Astrocyte (in vitro differentiated cells and primary cell): ENCODE results near the gene RPP25L. TPM values are rescaled to one million over a fixed set of nuclear protein-coding genes. Genes with fewer than 3 reads are reported as not detected.
A peak's percentile ranks its signal among the peaks of the same experiment; 100 is the strongest.

Experiments
- DNase-seq: peaks from one replicate; pipeline ENCODE4 v3.0.0-alpha.2; 2010; ENCODE audit warnings: low read depth
- FAIRE-seq: peaks from 2 replicates; lab custom pipeline; 2011; peaks lifted over from hg19 to GRCh38; lab: Jason Lieb, UNC
- H2AFZ ChIP-seq: 2 replicates; pipeline ENCODE4 v1.6.0; 2012; ENCODE audit warnings: low read depth, low read length, inconsistent platforms
- H3K27ac ChIP-seq: 2 replicates; pipeline ENCODE4 v1.5.1; 2011; ENCODE audit warnings: low read depth, low read length, inconsistent platforms
- H3K27me3 ChIP-seq: 2 replicates; pipeline ENCODE4 v1.6.0; 2011; ENCODE audit warnings: low read length, inconsistent platforms; ENCODE audit not compliant: insufficient read depth
- H3K36me3 ChIP-seq: 2 replicates; pipeline ENCODE4 v1.5.1; 2011; ENCODE audit warnings: low read length, inconsistent platforms; ENCODE audit not compliant: insufficient read depth
- H3K4me1 ChIP-seq: 2 replicates; pipeline ENCODE4 v1.5.1; 2011; ENCODE audit warnings: low read length, inconsistent platforms; ENCODE audit not compliant: insufficient read depth
- H3K4me2 ChIP-seq: 2 replicates; pipeline ENCODE4 v1.6.0; 2012; ENCODE audit warnings: low read length, inconsistent platforms
- H3K4me3 ChIP-seq: 2 replicates; pipeline ENCODE4 v1.5.1; 2011; ENCODE audit warnings: low read depth, mild to moderate bottlenecking, low read length, inconsistent platforms; ENCODE audit not compliant: insufficient read depth
- H3K79me2 ChIP-seq: 2 replicates; pipeline ENCODE4 v1.6.0; 2012; ENCODE audit warnings: mild to moderate bottlenecking, low read length, inconsistent platforms; ENCODE audit not compliant: insufficient read depth
- H3K9ac ChIP-seq: 2 replicates; pipeline ENCODE4 v1.6.0; 2012; ENCODE audit warnings: mild to moderate bottlenecking, low read length, inconsistent platforms
- H3K9me3 ChIP-seq: 2 replicates; pipeline ENCODE4 v1.5.1; 2012; ENCODE audit warnings: low read depth, mild to moderate bottlenecking, low read length, inconsistent platforms; ENCODE audit not compliant: insufficient read depth
- H4K20me1 ChIP-seq: 2 replicates; pipeline ENCODE4 v1.6.0; 2012; ENCODE audit warnings: low read length, inconsistent platforms; ENCODE audit not compliant: insufficient read depth
- H3K27ac Mint-ChIP-seq: one replicate; pipeline ENCODE4 v1.8.0; 2021; ENCODE audit warnings: mild to moderate bottlenecking, mixed read lengths; ENCODE audit not compliant: unreplicated experiment
- H3K27me3 Mint-ChIP-seq: one replicate; pipeline ENCODE4 v1.8.0; 2021; ENCODE audit warnings: low read depth, mixed read lengths; ENCODE audit not compliant: unreplicated experiment
- H3K36me3 Mint-ChIP-seq: one replicate; pipeline ENCODE4 v1.8.0; 2021; ENCODE audit warnings: low read depth, mixed read lengths; ENCODE audit not compliant: unreplicated experiment
- H3K4me1 Mint-ChIP-seq: one replicate; pipeline ENCODE4 v1.8.0; 2021; ENCODE audit warnings: low read depth, mixed read lengths; ENCODE audit not compliant: unreplicated experiment
- H3K4me3 Mint-ChIP-seq: one replicate; pipeline ENCODE4 v1.8.0; 2021; ENCODE audit warnings: mild to moderate bottlenecking, moderate library complexity, mixed read lengths; ENCODE audit not compliant: unreplicated experiment
- H3K9me3 Mint-ChIP-seq: one replicate; pipeline ENCODE4 v1.8.0; 2021; ENCODE audit warnings: mild to moderate bottlenecking, mixed read lengths; ENCODE audit not compliant: unreplicated experiment
- EZH2 ChIP-seq: IDR thresholded peaks from 2 replicates; pipeline ENCODE4 v1.6.1; 2012; ENCODE audit warnings: mild to moderate bottlenecking, low read length, inconsistent platforms; ENCODE audit not compliant: insufficient read depth
- total RNA-seq: library from RNA; stranded (reverse); gene quantifications from 2 replicates; pipeline ENCODE4 v1.2.1, GENCODE V29; 2021
- TF ChIP-seq, protein P1 (sequence below): IDR thresholded peaks from 2 replicates; pipeline ENCODE4 v1.5.1; 2011; ENCODE audit warnings: low read depth, mild to moderate bottlenecking, inconsistent platforms, low read length, moderate library complexity; ENCODE audit not compliant: insufficient read depth

RPP25L gene
- total RNA-seq, 1 donor from 2014 or later = 13.9 TPM

DNA sequence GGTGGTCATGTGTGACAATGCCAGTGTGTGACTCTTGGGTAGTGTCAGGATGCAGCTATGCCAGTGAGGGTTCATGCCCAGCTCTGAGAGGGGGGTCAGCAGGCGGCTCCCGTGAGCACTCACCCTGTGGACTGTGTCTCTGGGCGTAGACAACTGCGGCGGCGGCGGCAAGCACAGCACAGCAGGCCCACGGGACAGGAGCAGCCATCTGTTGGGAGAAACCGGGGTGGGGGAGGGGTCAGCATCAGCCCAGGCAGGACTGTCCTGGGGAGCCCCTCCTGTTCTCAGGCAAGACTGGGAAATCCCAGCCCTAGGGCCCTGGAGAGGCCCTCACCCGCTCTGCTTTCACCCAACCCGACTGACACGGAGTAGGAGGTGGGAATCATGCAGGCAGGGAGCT lies 43.1 kb downstream of the RPP25L start:
- H3K27me3 Mint-ChIP-seq = peaks cover 53% of the 10 kb centered on the region
- no peak for DNase-seq
- H3K9me3 Mint-ChIP-seq = peaks cover 4% of the 10 kb centered on the region
- H3K4me2 ChIP-seq = no peak overlapping the region
- no peaks in the 10 kb centered on the region for H3K79me2 ChIP-seq
- no peaks in the 10 kb centered on the region for H3K4me1 ChIP-seq
- peaks cover 17% of the 10 kb centered on the region for H3K36me3 Mint-ChIP-seq
- H2AFZ ChIP-seq = no peak overlapping the region
- H3K9ac ChIP-seq = no peak overlapping the region
- no peaks in the 10 kb centered on the region for H3K9me3 ChIP-seq
- no peak overlapping the region for H3K4me3 Mint-ChIP-seq
- TF ChIP-seq EZH2 = no peak
- TF ChIP-seq, protein P1, sequence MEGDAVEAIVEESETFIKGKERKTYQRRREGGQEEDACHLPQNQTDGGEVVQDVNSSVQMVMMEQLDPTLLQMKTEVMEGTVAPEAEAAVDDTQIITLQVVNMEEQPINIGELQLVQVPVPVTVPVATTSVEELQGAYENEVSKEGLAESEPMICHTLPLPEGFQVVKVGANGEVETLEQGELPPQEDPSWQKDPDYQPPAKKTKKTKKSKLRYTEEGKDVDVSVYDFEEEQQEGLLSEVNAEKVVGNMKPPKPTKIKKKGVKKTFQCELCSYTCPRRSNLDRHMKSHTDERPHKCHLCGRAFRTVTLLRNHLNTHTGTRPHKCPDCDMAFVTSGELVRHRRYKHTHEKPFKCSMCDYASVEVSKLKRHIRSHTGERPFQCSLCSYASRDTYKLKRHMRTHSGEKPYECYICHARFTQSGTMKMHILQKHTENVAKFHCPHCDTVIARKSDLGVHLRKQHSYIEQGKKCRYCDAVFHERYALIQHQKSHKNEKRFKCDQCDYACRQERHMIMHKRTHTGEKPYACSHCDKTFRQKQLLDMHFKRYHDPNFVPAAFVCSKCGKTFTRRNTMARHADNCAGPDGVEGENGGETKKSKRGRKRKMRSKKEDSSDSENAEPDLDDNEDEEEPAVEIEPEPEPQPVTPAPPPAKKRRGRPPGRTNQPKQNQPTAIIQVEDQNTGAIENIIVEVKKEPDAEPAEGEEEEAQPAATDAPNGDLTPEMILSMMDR = no peak
- no peak overlapping the region for H3K27ac ChIP-seq
- no peak overlapping the region for H3K27ac Mint-ChIP-seq
- H3K36me3 ChIP-seq = no peaks in the 10 kb centered on the region
- no peaks in the 10 kb centered on the region for H4K20me1 ChIP-seq
- peaks cover 18% of the 10 kb centered on the region for H3K4me1 Mint-ChIP-seq
- peaks cover 32% of the 10 kb centered on the region for H3K27me3 ChIP-seq
- no peak for FAIRE-seq
- no peak overlapping the region for H3K4me3 ChIP-seq

DNA sequence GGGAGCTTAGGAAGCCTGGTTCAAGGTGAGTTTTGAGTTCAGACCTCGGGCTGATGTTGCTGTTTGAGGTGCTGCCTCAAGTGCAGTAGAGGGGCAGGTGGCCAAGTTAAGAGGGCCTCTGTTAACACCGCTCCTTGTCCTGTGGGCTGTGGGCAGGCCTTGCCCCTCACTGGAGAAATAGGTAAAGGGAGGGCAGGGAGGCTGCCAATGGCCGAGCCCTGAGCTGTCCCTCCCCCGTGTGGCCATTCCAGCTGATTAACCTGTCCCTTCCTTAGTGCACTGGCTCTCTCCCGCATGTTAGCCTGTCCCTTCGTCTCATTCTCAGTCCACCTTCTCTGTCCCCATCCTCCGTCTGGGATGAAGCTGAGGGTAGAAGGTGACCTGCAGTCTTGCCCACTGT lies 43.8 kb downstream of the RPP25L start:
- Mint-ChIP-seq H3K27me3 (peaks cover 58% of the 10 kb centered on the region), H3K36me3 (peaks cover 23% of the 10 kb centered on the region), H3K4me1 (peaks cover 13% of the 10 kb centered on the region), H3K9me3 (peaks cover 4% of the 10 kb centered on the region), H3K27ac (no peak overlapping the region), H3K4me3 (no peak overlapping the region)
- FAIRE-seq (no peak), DNase-seq (no peak)
- TF ChIP-seq EZH2 = no peak
- TF ChIP-seq, protein P1 = no peak
- Histone ChIP-seq H3K27ac (no peak overlapping the region), H3K27me3 (peaks cover 32% of the 10 kb centered on the region), H3K79me2 (no peaks in the 10 kb centered on the region), H4K20me1 (no peaks in the 10 kb centered on the region), H3K4me1 (no peaks in the 10 kb centered on the region), H3K36me3 (no peaks in the 10 kb centered on the region), H2AFZ (no peak overlapping the region), H3K4me2 (no peak overlapping the region), H3K9ac (no peak overlapping the region), H3K4me3 (no peak overlapping the region), H3K9me3 (no peaks in the 10 kb centered on the region)

DNA sequence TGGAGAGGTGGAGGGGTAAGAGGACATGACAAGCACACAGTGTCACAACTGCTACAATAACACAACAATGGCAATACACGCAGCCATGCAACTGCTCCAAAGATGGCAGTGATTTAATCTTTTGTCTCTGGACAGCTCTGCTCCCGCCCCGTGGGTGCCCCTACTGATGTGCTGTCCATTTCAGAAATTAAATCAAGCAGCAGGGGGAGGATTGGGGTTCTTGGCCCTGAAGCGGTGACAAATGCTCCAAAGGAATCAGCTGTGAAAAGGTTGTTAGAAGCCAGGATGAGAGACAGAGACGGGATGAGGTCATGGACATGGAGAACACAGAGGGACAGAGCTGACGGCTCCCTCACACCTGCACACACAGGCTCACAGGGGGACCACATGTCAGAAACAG lies 44.9 kb downstream of the RPP25L start:
- H3K9me3 ChIP-seq = no peaks in the 10 kb centered on the region
- no peaks in the 10 kb centered on the region for H3K79me2 ChIP-seq
- no peaks in the 10 kb centered on the region for H3K36me3 ChIP-seq
- peaks cover 28% of the 10 kb centered on the region for H3K27me3 ChIP-seq
- Mint-ChIP-seq H3K9me3 (peaks cover 8% of the 10 kb centered on the region), H3K4me1 (peaks cover 13% of the 10 kb centered on the region), H3K36me3 (peaks cover 31% of the 10 kb centered on the region), H3K4me3 (no peak overlapping the region), H3K27me3 (peaks cover 55% of the 10 kb centered on the region), H3K27ac (no peak overlapping the region)
- no peak for DNase-seq
- H3K27ac ChIP-seq = no peak overlapping the region
- H3K4me3 ChIP-seq = no peak overlapping the region
- no peak overlapping the region for H3K9ac ChIP-seq
- H4K20me1 ChIP-seq = no peaks in the 10 kb centered on the region
- no peak for FAIRE-seq
- H2AFZ ChIP-seq = no peak overlapping the region
- TF ChIP-seq EZH2 = peak; percentile 13
- TF ChIP-seq, protein P1 = no peak
- no peak overlapping the region for H3K4me2 ChIP-seq
- H3K4me1 ChIP-seq = no peaks in the 10 kb centered on the region
